Measurements from ENCODE around the gene MUC5AC.

Gene MUC5AC

GRCh38 chr11:1202776-1203504 is 45.2 kb downstream of the MUC5AC start:
- DNase-seq (ENCODE audit: low read depth, low spot score), result no peak
- TF ChIP-seq FOXP2 (optimal IDR thresholded peaks at IDR 0.05; ENCODE audit: control extremely low read depth, extremely low read length, insufficient read depth) (no peak), EZH2 (IDR thresholded peaks at IDR 0.05) (no peak), POLR2AphosphoS5 (IDR thresholded peaks at IDR 0.05; ENCODE audit: borderline replicate concordance, low read depth, low read length) (no peak)
- H3K9me3 ChIP-seq (ENCODE audit: low read depth, low read length), result no peaks in the 10 kb centered on the region
- H3K27ac ChIP-seq, result no peak overlapping the region
- no peak overlapping the region for H3K4me3 ChIP-seq
- no peaks in the 10 kb centered on the region for H3K36me3 ChIP-seq (ENCODE audit: insufficient read depth, low read length)
- H3K9ac ChIP-seq (ENCODE audit: insufficient read length), result no peak overlapping the region

GRCh38 chr11:1203505-1204271 is 45.9 kb downstream of the MUC5AC start:
- Histone ChIP-seq H3K9me3 (ENCODE audit: low read depth, low read length) (no peaks in the 10 kb centered on the region), H3K36me3 (ENCODE audit: insufficient read depth, low read length) (no peaks in the 10 kb centered on the region), H3K4me3 (no peak overlapping the region), H3K27ac (no peak overlapping the region), H3K9ac (ENCODE audit: insufficient read length) (no peak overlapping the region)
- no peak for DNase-seq (ENCODE audit: low read depth, low spot score)
- TF ChIP-seq POLR2AphosphoS5 (IDR thresholded peaks at IDR 0.05; ENCODE audit: borderline replicate concordance, low read depth, low read length) (no peak), FOXP2 (optimal IDR thresholded peaks at IDR 0.05; ENCODE audit: control extremely low read depth, extremely low read length, insufficient read depth) (no peak), EZH2 (IDR thresholded peaks at IDR 0.05) (no peak)

GRCh38 chr11:1204381-1205101 is 46.8 kb downstream of the MUC5AC start:
- Histone ChIP-seq H3K9me3 (ENCODE audit: low read depth, low read length) (no peaks in the 10 kb centered on the region), H3K36me3 (ENCODE audit: insufficient read depth, low read length) (no peaks in the 10 kb centered on the region), H3K27ac (no peak overlapping the region), H3K9ac (ENCODE audit: insufficient read length) (no peak overlapping the region), H3K4me3 (no peak overlapping the region)
- DNase-seq (ENCODE audit: low read depth, low spot score), result no peak
- TF ChIP-seq POLR2AphosphoS5 (IDR thresholded peaks at IDR 0.05; ENCODE audit: borderline replicate concordance, low read depth, low read length) (no peak), EZH2 (IDR thresholded peaks at IDR 0.05) (no peak), FOXP2 (optimal IDR thresholded peaks at IDR 0.05; ENCODE audit: control extremely low read depth, extremely low read length, insufficient read depth) (no peak)

GRCh38 chr11:1205121-1205986 is 47.6 kb downstream of the MUC5AC start:
- H3K9me3 ChIP-seq (ENCODE audit: low read depth, low read length), result no peaks in the 10 kb centered on the region

GRCh38 chr11:1205987-1206331 is 48.2 kb downstream of the MUC5AC start:
- no peaks in the 10 kb centered on the region for H3K36me3 ChIP-seq (ENCODE audit: insufficient read depth, low read length)
- TF ChIP-seq POLR2AphosphoS5 (IDR thresholded peaks at IDR 0.05; ENCODE audit: borderline replicate concordance, low read depth, low read length) (no peak), EZH2 (IDR thresholded peaks at IDR 0.05) (no peak), FOXP2 (optimal IDR thresholded peaks at IDR 0.05; ENCODE audit: control extremely low read depth, extremely low read length, insufficient read depth) (no peak)
- no peak overlapping the region for H3K9ac ChIP-seq (ENCODE audit: insufficient read length)
- no peak overlapping the region for H3K4me3 ChIP-seq
- no peak overlapping the region for H3K27ac ChIP-seq
- DNase-seq (ENCODE audit: low read depth, low spot score), result no peak
- no peaks in the 10 kb centered on the region for H3K9me3 ChIP-seq (ENCODE audit: low read depth, low read length)

More at GRCh38 chr11:1205121-1205986, 47.6 kb downstream of the MUC5AC start:
- Histone ChIP-seq H3K36me3 (ENCODE audit: insufficient read depth, low read length) (no peaks in the 10 kb centered on the region), H3K9ac (ENCODE audit: insufficient read length) (no peak overlapping the region), H3K4me3 (no peak overlapping the region), H3K27ac (no peak overlapping the region)
- TF ChIP-seq EZH2 (IDR thresholded peaks at IDR 0.05) (no peak), POLR2AphosphoS5 (IDR thresholded peaks at IDR 0.05; ENCODE audit: borderline replicate concordance, low read depth, low read length) (no peak)
- no peak for DNase-seq (ENCODE audit: low read depth, low spot score)

- Histone ChIP-seq H3K4me3 (no peak overlapping the region), H3K9me3 (ENCODE audit: low read depth, low read length) (no peaks in the 10 kb centered on the region), H3K36me3 (ENCODE audit: insufficient read depth, low read length) (no peaks in the 10 kb centered on the region), H3K9ac (ENCODE audit: insufficient read length) (no peak overlapping the region), H3K27ac (no peak overlapping the region)
- no peak for TF ChIP-seq POLR2AphosphoS5 (IDR thresholded peaks at IDR 0.05; ENCODE audit: borderline replicate concordance, low read depth, low read length)
- TF ChIP-seq FOXP2 (optimal IDR thresholded peaks at IDR 0.05; ENCODE audit: control extremely low read depth, extremely low read length, insufficient read depth), result no peak
- TF ChIP-seq EZH2 (IDR thresholded peaks at IDR 0.05), result no peak
- no peak for DNase-seq (ENCODE audit: low read depth, low spot score)
Measured at GRCh38 chr11:1206391-1207271, 48.9 kb downstream of the MUC5AC start.

Measured in SK-N-MC (cell line).